Astrocyte (in vitro differentiated cells and primary cell): Measurements from ENCODE around the gene P3H2.

Source experiments
- EZH2 ChIP-seq: IDR thresholded peaks from 2 replicates; pipeline ENCODE4 v1.6.1; 2012; ENCODE audit warnings: mild to moderate bottlenecking, low read length, inconsistent platforms; ENCODE audit not compliant: insufficient read depth
- TF ChIP-seq, protein P1 (sequence below): IDR thresholded peaks from 2 replicates; pipeline ENCODE4 v1.5.1; 2011; ENCODE audit warnings: low read depth, mild to moderate bottlenecking, inconsistent platforms, low read length, moderate library complexity; ENCODE audit not compliant: insufficient read depth

DNA sequence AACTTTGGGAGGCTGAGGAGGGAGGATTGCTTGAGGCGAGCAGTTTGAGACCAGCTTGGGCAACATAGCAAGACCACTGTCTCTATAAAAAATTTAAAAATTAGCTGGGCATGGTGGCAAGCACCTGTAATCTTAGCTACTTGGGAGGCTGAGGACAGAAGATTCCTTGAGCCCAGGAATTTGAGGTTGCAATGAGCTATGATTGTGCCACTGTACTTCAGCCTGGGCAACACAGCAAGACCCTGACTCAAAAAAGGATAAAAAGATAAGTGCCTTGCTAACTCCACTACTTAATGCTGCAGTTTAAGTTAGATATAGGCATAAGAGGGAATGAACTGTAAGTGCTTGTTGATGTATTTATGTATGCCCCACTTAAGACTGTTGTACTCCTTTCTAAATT lies 102.2 kb downstream of the P3H2 start:
- TF ChIP-seq, protein P1, sequence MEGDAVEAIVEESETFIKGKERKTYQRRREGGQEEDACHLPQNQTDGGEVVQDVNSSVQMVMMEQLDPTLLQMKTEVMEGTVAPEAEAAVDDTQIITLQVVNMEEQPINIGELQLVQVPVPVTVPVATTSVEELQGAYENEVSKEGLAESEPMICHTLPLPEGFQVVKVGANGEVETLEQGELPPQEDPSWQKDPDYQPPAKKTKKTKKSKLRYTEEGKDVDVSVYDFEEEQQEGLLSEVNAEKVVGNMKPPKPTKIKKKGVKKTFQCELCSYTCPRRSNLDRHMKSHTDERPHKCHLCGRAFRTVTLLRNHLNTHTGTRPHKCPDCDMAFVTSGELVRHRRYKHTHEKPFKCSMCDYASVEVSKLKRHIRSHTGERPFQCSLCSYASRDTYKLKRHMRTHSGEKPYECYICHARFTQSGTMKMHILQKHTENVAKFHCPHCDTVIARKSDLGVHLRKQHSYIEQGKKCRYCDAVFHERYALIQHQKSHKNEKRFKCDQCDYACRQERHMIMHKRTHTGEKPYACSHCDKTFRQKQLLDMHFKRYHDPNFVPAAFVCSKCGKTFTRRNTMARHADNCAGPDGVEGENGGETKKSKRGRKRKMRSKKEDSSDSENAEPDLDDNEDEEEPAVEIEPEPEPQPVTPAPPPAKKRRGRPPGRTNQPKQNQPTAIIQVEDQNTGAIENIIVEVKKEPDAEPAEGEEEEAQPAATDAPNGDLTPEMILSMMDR, result no peak
- no peak for TF ChIP-seq EZH2
